ENCODE results near the gene ELOVL2.

- TF ChIP-seq CTCF (IDR thresholded peaks at IDR 0.05; ENCODE audit: poor library complexity) (no peak), EZH2 (IDR thresholded peaks at IDR 0.05; ENCODE audit: borderline replicate concordance) (no peak)
Measured at GRCh38 chr6:11009353-11009752, 34.8 kb downstream of the ELOVL2 start.

Data from hepatocyte (in vitro differentiated cells).